Astrocyte (in vitro differentiated cells and primary cell): Measurements from ENCODE around the gene MYO7B. TPM values are rescaled to one million over a fixed set of nuclear protein-coding genes. Genes with fewer than 3 reads are reported as not detected.

Experiments
- DNase-seq: peaks from one replicate; pipeline ENCODE4 v3.0.0-alpha.2; 2010; ENCODE audit warnings: low read depth
- FAIRE-seq: peaks from 2 replicates; lab custom pipeline; 2011; peaks lifted over from hg19 to GRCh38; lab: Jason Lieb, UNC
- H2AFZ ChIP-seq: 2 replicates; pipeline ENCODE4 v1.6.0; 2012; ENCODE audit warnings: low read depth, low read length, inconsistent platforms
- H3K27ac ChIP-seq: 2 replicates; pipeline ENCODE4 v1.5.1; 2011; ENCODE audit warnings: low read depth, low read length, inconsistent platforms
- H3K27me3 ChIP-seq: 2 replicates; pipeline ENCODE4 v1.6.0; 2011; ENCODE audit warnings: low read length, inconsistent platforms; ENCODE audit not compliant: insufficient read depth
- H3K36me3 ChIP-seq: 2 replicates; pipeline ENCODE4 v1.5.1; 2011; ENCODE audit warnings: low read length, inconsistent platforms; ENCODE audit not compliant: insufficient read depth
- H3K4me1 ChIP-seq: 2 replicates; pipeline ENCODE4 v1.5.1; 2011; ENCODE audit warnings: low read length, inconsistent platforms; ENCODE audit not compliant: insufficient read depth
- H3K4me2 ChIP-seq: 2 replicates; pipeline ENCODE4 v1.6.0; 2012; ENCODE audit warnings: low read length, inconsistent platforms
- H3K4me3 ChIP-seq: 2 replicates; pipeline ENCODE4 v1.5.1; 2011; ENCODE audit warnings: low read depth, mild to moderate bottlenecking, low read length, inconsistent platforms; ENCODE audit not compliant: insufficient read depth
- H3K79me2 ChIP-seq: 2 replicates; pipeline ENCODE4 v1.6.0; 2012; ENCODE audit warnings: mild to moderate bottlenecking, low read length, inconsistent platforms; ENCODE audit not compliant: insufficient read depth
- H3K9ac ChIP-seq: 2 replicates; pipeline ENCODE4 v1.6.0; 2012; ENCODE audit warnings: mild to moderate bottlenecking, low read length, inconsistent platforms
- H3K9me3 ChIP-seq: 2 replicates; pipeline ENCODE4 v1.5.1; 2012; ENCODE audit warnings: low read depth, mild to moderate bottlenecking, low read length, inconsistent platforms; ENCODE audit not compliant: insufficient read depth
- H4K20me1 ChIP-seq: 2 replicates; pipeline ENCODE4 v1.6.0; 2012; ENCODE audit warnings: low read length, inconsistent platforms; ENCODE audit not compliant: insufficient read depth
- H3K27ac Mint-ChIP-seq: one replicate; pipeline ENCODE4 v1.8.0; 2021; ENCODE audit warnings: mild to moderate bottlenecking, mixed read lengths; ENCODE audit not compliant: unreplicated experiment
- H3K27me3 Mint-ChIP-seq: one replicate; pipeline ENCODE4 v1.8.0; 2021; ENCODE audit warnings: low read depth, mixed read lengths; ENCODE audit not compliant: unreplicated experiment
- H3K36me3 Mint-ChIP-seq: one replicate; pipeline ENCODE4 v1.8.0; 2021; ENCODE audit warnings: low read depth, mixed read lengths; ENCODE audit not compliant: unreplicated experiment
- H3K4me1 Mint-ChIP-seq: one replicate; pipeline ENCODE4 v1.8.0; 2021; ENCODE audit warnings: low read depth, mixed read lengths; ENCODE audit not compliant: unreplicated experiment
- H3K4me3 Mint-ChIP-seq: one replicate; pipeline ENCODE4 v1.8.0; 2021; ENCODE audit warnings: mild to moderate bottlenecking, moderate library complexity, mixed read lengths; ENCODE audit not compliant: unreplicated experiment
- H3K9me3 Mint-ChIP-seq: one replicate; pipeline ENCODE4 v1.8.0; 2021; ENCODE audit warnings: mild to moderate bottlenecking, mixed read lengths; ENCODE audit not compliant: unreplicated experiment
- CTCF ChIP-seq: IDR thresholded peaks from 2 replicates; pipeline ENCODE4 v1.5.1; 2011; ENCODE audit warnings: low read depth, mild to moderate bottlenecking, inconsistent platforms, low read length, moderate library complexity; ENCODE audit not compliant: insufficient read depth
- EZH2 ChIP-seq: IDR thresholded peaks from 2 replicates; pipeline ENCODE4 v1.6.1; 2012; ENCODE audit warnings: mild to moderate bottlenecking, low read length, inconsistent platforms; ENCODE audit not compliant: insufficient read depth
- total RNA-seq: library from RNA; stranded (reverse); gene quantifications from 2 replicates; pipeline ENCODE4 v1.2.1, GENCODE V29; 2021

Gene MYO7B
- total RNA-seq, 1 donor from 2014 or later, result 0.77 TPM

GRCh38 chr2:127648321-127648720, 112.8 kb downstream of the MYO7B start:
- Histone ChIP-seq H3K79me2 (no peaks in the 10 kb centered on the region), H3K9me3 (no peaks in the 10 kb centered on the region), H4K20me1 (no peaks in the 10 kb centered on the region), H3K4me2 (no peak overlapping the region), H3K27me3 (no peaks in the 10 kb centered on the region), H3K4me1 (peaks cover 17% of the 10 kb centered on the region), H3K36me3 (no peaks in the 10 kb centered on the region), H2AFZ (no peak overlapping the region), H3K9ac (no peak overlapping the region), H3K27ac (no peak overlapping the region), H3K4me3 (no peak overlapping the region)
- H3K9me3 Mint-ChIP-seq, result no peaks in the 10 kb centered on the region
- H3K36me3 Mint-ChIP-seq, result peaks cover 23% of the 10 kb centered on the region
- DNase-seq, result no peak
- no peak for TF ChIP-seq EZH2
- TF ChIP-seq CTCF, result no peak
- no peaks in the 10 kb centered on the region for H3K27me3 Mint-ChIP-seq
- H3K27ac Mint-ChIP-seq, result no peak overlapping the region
- H3K4me3 Mint-ChIP-seq, result no peak overlapping the region
- H3K4me1 Mint-ChIP-seq, result peaks cover 25% of the 10 kb centered on the region
- no peak for FAIRE-seq

- H3K36me3 Mint-ChIP-seq, result peaks cover 24% of the 10 kb centered on the region
- H3K9ac ChIP-seq, result no peak overlapping the region
- peaks cover 26% of the 10 kb centered on the region for H3K4me1 Mint-ChIP-seq
- no peak for DNase-seq
- peaks cover 17% of the 10 kb centered on the region for H3K4me1 ChIP-seq
- H3K27me3 ChIP-seq, result no peaks in the 10 kb centered on the region
- no peaks in the 10 kb centered on the region for H3K79me2 ChIP-seq
- no peak for FAIRE-seq
- no peaks in the 10 kb centered on the region for H3K9me3 Mint-ChIP-seq
- no peak overlapping the region for H3K4me3 ChIP-seq
- no peak overlapping the region for H3K4me3 Mint-ChIP-seq
- no peaks in the 10 kb centered on the region for H3K36me3 ChIP-seq
- H4K20me1 ChIP-seq, result no peaks in the 10 kb centered on the region
- H3K27me3 Mint-ChIP-seq, result peaks cover 2% of the 10 kb centered on the region
- H3K27ac Mint-ChIP-seq, result no peak overlapping the region
- H3K4me2 ChIP-seq, result no peak overlapping the region
- TF ChIP-seq CTCF (no peak), EZH2 (no peak)
- no peaks in the 10 kb centered on the region for H3K9me3 ChIP-seq
- no peak overlapping the region for H2AFZ ChIP-seq
- H3K27ac ChIP-seq, result no peak overlapping the region
Observed at GRCh38 chr2:127649100-127649611, 113.7 kb downstream of the MYO7B start.

DNA sequence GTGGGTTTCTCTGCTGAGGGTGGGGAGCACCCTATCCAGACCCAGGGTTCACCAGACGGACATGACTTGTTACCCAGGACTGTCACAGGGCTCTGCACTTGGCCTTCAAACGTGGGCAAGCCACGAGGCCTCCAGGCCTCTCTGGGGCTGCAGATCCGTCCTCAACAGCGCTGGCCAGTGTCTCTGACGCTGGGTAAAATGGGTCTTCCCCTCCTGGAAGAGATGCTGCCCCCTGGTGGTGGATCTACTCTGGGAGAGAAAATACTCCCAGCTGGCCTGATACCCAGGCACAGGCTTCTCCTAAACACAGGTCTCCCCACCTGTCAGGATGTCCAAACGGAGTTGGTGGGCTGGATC, 114.2 kb downstream of the MYO7B start:
- Mint-ChIP-seq H3K36me3 (peaks cover 22% of the 10 kb centered on the region), H3K27me3 (peaks cover 2% of the 10 kb centered on the region), H3K4me3 (no peak overlapping the region), H3K9me3 (no peaks in the 10 kb centered on the region), H3K27ac (peak overlapping the region; percentile 34), H3K4me1 (peaks cover 26% of the 10 kb centered on the region)
- no peak overlapping the region for H3K27ac ChIP-seq
- H3K4me2 ChIP-seq, result no peak overlapping the region
- H3K27me3 ChIP-seq, result no peaks in the 10 kb centered on the region
- H4K20me1 ChIP-seq, result no peaks in the 10 kb centered on the region
- DNase-seq (peak; percentile 49), FAIRE-seq (peak; percentile 65)
- H3K9ac ChIP-seq, result no peak overlapping the region
- peak; percentile 71 for TF ChIP-seq CTCF
- TF ChIP-seq EZH2, result no peak
- H3K4me3 ChIP-seq, result no peak overlapping the region
- H3K4me1 ChIP-seq, result peaks cover 17% of the 10 kb centered on the region
- no peaks in the 10 kb centered on the region for H3K9me3 ChIP-seq
- H3K79me2 ChIP-seq, result no peaks in the 10 kb centered on the region
- no peak overlapping the region for H2AFZ ChIP-seq
- no peaks in the 10 kb centered on the region for H3K36me3 ChIP-seq
